ENCODE data around the gene SLFN14.
"Not testable (repeated sequence)": the region's sequence is repeated elsewhere in the genome, so short reads cannot be mapped to it uniquely, and the experiment has no call there.

SLFN14 gene

DNA sequence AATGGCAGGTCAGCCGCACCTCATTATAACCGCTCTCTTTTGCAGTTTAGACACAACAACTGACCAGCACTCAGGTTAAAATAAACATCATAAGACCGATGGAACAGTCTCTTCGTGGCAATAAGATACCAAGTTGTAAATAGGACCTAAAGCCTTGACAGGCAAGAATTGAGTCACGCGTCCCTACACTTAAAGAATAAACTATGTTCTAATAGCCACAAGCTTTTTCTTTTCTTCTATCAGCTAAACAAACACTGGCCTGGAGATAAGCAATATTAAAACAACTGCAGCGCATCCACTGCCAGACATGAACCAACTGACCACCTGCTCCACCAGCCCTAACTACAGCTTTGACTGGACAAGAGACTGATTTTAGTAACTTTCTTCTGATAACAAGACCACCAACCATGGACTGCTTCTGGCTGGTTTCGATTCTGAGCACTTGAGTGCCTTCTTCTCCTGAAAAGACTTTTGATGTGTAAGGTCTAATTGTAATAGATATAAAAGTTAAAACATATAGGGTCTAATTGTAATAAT, 40.6 kb downstream of the SLFN14 start:
- no peak for DNase-seq

DNA sequence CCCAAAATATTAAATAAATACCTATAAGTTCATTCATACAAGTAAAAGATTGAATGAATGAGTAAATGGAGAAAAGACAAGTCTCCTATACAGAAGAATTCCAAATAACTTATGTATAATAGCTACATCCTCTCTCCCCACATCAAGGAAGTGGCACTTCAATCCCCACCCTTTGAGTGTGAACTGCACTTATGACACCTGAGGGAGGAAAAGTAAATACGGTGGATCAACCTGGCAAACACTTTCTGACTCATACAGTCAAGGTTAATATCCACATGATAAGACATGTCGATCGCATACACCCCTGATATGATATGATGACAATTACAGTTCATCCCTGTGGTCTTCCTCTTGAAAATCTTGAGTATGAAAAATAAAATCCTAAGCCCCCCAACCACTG, 41.2 kb downstream of the SLFN14 start:
- DNase-seq: no peak

DNA sequence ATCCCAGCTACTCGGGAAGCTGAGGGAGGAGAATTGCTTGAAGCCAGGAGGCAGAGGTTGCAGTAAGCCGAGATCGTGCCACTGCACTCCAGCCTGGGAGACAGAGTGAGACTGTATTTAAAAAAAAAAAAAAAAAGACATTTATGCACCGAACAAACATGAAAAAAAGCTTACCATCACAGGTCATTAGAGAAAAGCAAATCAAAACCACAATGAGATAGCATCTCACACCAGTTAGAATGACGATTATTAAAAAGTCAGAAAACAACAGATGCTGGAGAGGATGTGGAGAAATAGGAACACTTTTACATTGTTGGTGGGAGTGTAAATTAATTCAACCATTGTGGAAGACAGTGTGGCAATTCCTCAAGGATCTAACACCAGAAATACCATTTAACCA, 42.2 kb downstream of the SLFN14 start:
- DNase-seq: not testable (repeated sequence)

DNA sequence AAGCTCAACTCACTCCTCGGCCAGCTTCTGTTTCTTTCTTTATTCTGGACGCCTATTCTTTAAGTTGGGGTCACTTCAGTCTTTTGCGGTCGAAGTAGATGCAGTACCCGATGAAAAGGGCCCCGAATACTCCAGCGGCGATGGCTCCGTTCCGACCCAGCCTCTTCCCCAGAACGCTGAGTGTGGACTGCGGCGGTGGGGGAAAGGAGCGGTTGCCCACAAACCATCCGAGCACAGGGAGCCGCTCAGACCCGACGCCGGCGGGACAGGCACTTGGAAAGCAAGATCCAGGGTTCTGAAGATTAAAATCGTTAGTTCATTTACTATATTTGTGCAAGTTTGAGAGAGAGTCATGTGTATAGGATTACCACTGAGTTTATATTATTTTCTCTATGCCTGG, 45.6 kb downstream of the SLFN14 start:
- no peak for DNase-seq

DNA sequence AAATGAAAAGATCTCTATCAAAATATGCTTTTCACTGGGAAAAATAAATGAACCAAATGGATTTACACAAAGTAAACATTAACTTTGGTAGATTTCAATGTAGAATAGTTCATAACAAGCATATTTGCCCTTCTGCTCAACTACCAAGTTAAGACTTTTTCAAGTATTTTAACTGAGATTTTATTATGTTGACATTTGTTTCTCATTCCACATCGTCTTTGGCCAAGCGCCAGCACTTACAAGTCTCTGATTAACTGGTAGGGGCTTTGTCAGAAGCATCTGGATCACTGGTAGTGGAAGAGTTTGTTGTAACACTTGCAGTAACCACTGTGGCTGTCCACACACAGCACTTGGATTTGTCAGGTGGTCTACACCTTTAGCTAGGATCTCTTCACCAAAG, 46.1 kb downstream of the SLFN14 start:
- DNase-seq: no peak
